GM23338 (cell line): ENCODE data around the gene OR52D1. TPM values are rescaled to one million over a fixed set of nuclear protein-coding genes. Genes with fewer than 3 reads are reported as not detected.

Experiments
- ATAC-seq: fragments of 200-7000 bp; cut with Tn5 transposase; 3 replicates; pipeline ENCODE4 v1.9.1; 2020
- DNase-seq: peaks from one replicate; pipeline ENCODE4 v3.0.0-alpha.2; 2015; ENCODE audit warnings: low spot score
- H2AFZ ChIP-seq: fragments of 200-600 bp; sonication (generic); 2 replicates; pipeline ENCODE4 v1.8.0; 2016; ENCODE audit warnings: antibody characterized with exemption, mild to moderate bottlenecking, moderate library complexity
- H3F3A ChIP-seq: fragments of 200-600 bp; sonication (generic); replicated peaks from 2 replicates; pipeline ENCODE4 v1.8.0; 2017; ENCODE audit warnings: antibody characterized with exemption, mixed run types, low read depth
- H3K27ac ChIP-seq: fragments of 200-600 bp; sonication (generic); 2 replicates; pipeline ENCODE4 v1.6.1; 2016; ENCODE audit warnings: low read depth
- H3K27me3 ChIP-seq: fragments of 200-600 bp; sonication (generic); 2 replicates; pipeline ENCODE4 v1.8.0; 2016; ENCODE audit warnings: mild to moderate bottlenecking, mixed run types, moderate library complexity; ENCODE audit not compliant: insufficient read depth
- H3K36me3 ChIP-seq: fragments of 200-600 bp; sonication (generic); 2 replicates; pipeline ENCODE4 v1.8.0; 2016; ENCODE audit warnings: mild to moderate bottlenecking; ENCODE audit not compliant: insufficient read depth
- H3K4me1 ChIP-seq: fragments of 200-600 bp; sonication (generic); 2 replicates; pipeline ENCODE4 v1.8.0; 2016; ENCODE audit warnings: mild to moderate bottlenecking, moderate library complexity; ENCODE audit not compliant: insufficient read depth
- H3K4me2 ChIP-seq: fragments of 200-600 bp; sonication (generic); 2 replicates; pipeline ENCODE4 v1.7.1; 2017; ENCODE audit warnings: mixed run types
- H3K4me3 ChIP-seq: fragments of 200-600 bp; sonication (generic); 2 replicates; pipeline ENCODE4 v1.6.1; 2016; ENCODE audit warnings: mixed run types
- H3K79me2 ChIP-seq: fragments of 200-600 bp; sonication (generic); replicated peaks from 2 replicates; pipeline ENCODE4 v1.8.0; 2017; ENCODE audit warnings: mild to moderate bottlenecking; ENCODE audit not compliant: insufficient read depth
- H3K9me2 ChIP-seq: fragments of 200-600 bp; sonication (generic); 2 replicates; pipeline ENCODE4 v1.8.0; 2017; ENCODE audit not compliant: insufficient read depth
- H4K20me1 ChIP-seq: fragments of 200-600 bp; sonication (generic); replicated peaks from 2 replicates; pipeline ENCODE4 v1.8.0; 2017; ENCODE audit warnings: mild to moderate bottlenecking; ENCODE audit not compliant: insufficient read depth
- H3K27ac Mint-ChIP-seq: 2 replicates; pipeline ENCODE4 v1.8.0; 2020; ENCODE audit warnings: inconsistent platforms, mild to moderate bottlenecking, moderate library complexity, mixed read lengths
- H3K27me3 Mint-ChIP-seq: 3 replicates; pipeline ENCODE4 v1.8.0; 2022; ENCODE audit warnings: low read depth, mild to moderate bottlenecking, moderate library complexity, mixed read lengths, inconsistent platforms; ENCODE audit not compliant: insufficient read depth, poor library complexity
- H3K36me3 Mint-ChIP-seq: 3 replicates; pipeline ENCODE4 v1.8.0; 2021; ENCODE audit warnings: low read depth, mild to moderate bottlenecking, inconsistent platforms, moderate library complexity, mixed read lengths
- H3K4me1 Mint-ChIP-seq: 3 replicates; pipeline ENCODE4 v1.8.0; 2020; ENCODE audit warnings: mild to moderate bottlenecking, inconsistent platforms, mixed read lengths
- H3K4me3 Mint-ChIP-seq: 3 replicates; pipeline ENCODE4 v1.8.0; 2021; ENCODE audit warnings: moderate library complexity, mild to moderate bottlenecking, inconsistent platforms, mixed read lengths
- H3K9me3 Mint-ChIP-seq: 3 replicates; pipeline ENCODE4 v1.8.0; 2020; ENCODE audit warnings: moderate library complexity, mild to moderate bottlenecking, inconsistent platforms, mixed read lengths
- CREB1 ChIP-seq: fragments of 250-450 bp; sonication (Bioruptor Pico); IDR thresholded peaks from 2 replicates; pipeline ENCODE4 v1.5.0; 2020; ENCODE audit warnings: low read depth, mild to moderate bottlenecking, moderate library complexity
- CTCF ChIP-seq, 2 experiments: fragments of 200-600 bp in 1 of 2; sonication (generic) in 1 of 2; conservative IDR thresholded peaks; 2 replicates each; pipeline versions ENCODE4 v1.5.1 to v1.6.1; 2016 to 2017; ENCODE audit warnings: antibody characterized with exemption in 2 of 2, low read depth in 2 of 2, mild to moderate bottlenecking in 2 of 2, moderate library complexity in 1 of 2
- EZH2 ChIP-seq: fragments of 200-600 bp; sonication (generic); IDR thresholded peaks from one replicate; pipeline ENCODE4 v1.8.0; 2017; ENCODE audit warnings: antibody characterized with exemption, mild to moderate bottlenecking, low read depth; ENCODE audit not compliant: unreplicated experiment
- EZH2phosphoT487 ChIP-seq: fragments of 200-600 bp; sonication (generic); IDR thresholded peaks from one replicate; pipeline ENCODE4 v1.8.1; 2018; ENCODE audit warnings: antibody characterized with exemption; ENCODE audit not compliant: unreplicated experiment
- JUNB ChIP-seq: IDR thresholded peaks from one replicate; pipeline ENCODE4 v1.6.1; 2016; ENCODE audit warnings: antibody characterized with exemption; ENCODE audit not compliant: unreplicated experiment
- NANOG ChIP-seq: IDR thresholded peaks from 2 replicates; pipeline ENCODE4 v1.6.1; 2016; ENCODE audit warnings: antibody characterized with exemption, borderline replicate concordance
- POLR2AphosphoS5 ChIP-seq: IDR thresholded peaks from 2 replicates; pipeline ENCODE4 v1.6.1; 2016; ENCODE audit warnings: antibody characterized with exemption, low read depth
- STAT1 ChIP-seq: IDR thresholded peaks from one replicate; pipeline ENCODE4 v1.6.1; 2016; ENCODE audit warnings: antibody characterized with exemption; ENCODE audit not compliant: unreplicated experiment
- ZNF114 ChIP-seq: fragments of 250-450 bp; sonication (Bioruptor Pico); IDR thresholded peaks from 2 replicates; pipeline ENCODE4 v1.5.0; 2020; ENCODE audit warnings: mild to moderate bottlenecking, moderate library complexity
- ZNF331 ChIP-seq: fragments of 250-450 bp; sonication (Bioruptor Pico); IDR thresholded peaks from 2 replicates; pipeline ENCODE4 v1.5.0; 2020; ENCODE audit warnings: low read depth, mild to moderate bottlenecking, moderate library complexity
- ZNF462 ChIP-seq: fragments of 250-450 bp; sonication (Bioruptor Pico); IDR thresholded peaks from 2 replicates; pipeline ENCODE4 v1.5.0; 2020; ENCODE audit warnings: mild to moderate bottlenecking, moderate library complexity
- polyA plus RNA-seq: library from polyadenylated mRNA; unstranded; fragments of >200 nt; fragmentation: Nextera tagmentation; extraction: Ambion mirVana; gene quantifications from 2 replicates; pipeline ENCODE4 v1.2.1, GENCODE V29; 2016
- total RNA-seq: library from RNA; depleted of rRNA; stranded (reverse); fragments of >200 nt; shearing (Covaris generic); gene quantifications from 2 replicates; pipeline ENCODE4 v1.2.3, GENCODE V29; 2014
- TF ChIP-seq, protein P1 (sequence below): IDR thresholded peaks from 2 replicates; pipeline ENCODE4 v1.6.1; 2016; ENCODE audit warnings: antibody characterized with exemption
- TF ChIP-seq, protein P2 (sequence below): IDR thresholded peaks from one replicate; pipeline ENCODE4 v1.6.1; 2018; ENCODE audit warnings: antibody characterized with exemption; ENCODE audit not compliant: unreplicated experiment

OR52D1 gene
- total and polyA plus RNA-seq, 2 experiments from 2014 or later: not detected

DNA sequence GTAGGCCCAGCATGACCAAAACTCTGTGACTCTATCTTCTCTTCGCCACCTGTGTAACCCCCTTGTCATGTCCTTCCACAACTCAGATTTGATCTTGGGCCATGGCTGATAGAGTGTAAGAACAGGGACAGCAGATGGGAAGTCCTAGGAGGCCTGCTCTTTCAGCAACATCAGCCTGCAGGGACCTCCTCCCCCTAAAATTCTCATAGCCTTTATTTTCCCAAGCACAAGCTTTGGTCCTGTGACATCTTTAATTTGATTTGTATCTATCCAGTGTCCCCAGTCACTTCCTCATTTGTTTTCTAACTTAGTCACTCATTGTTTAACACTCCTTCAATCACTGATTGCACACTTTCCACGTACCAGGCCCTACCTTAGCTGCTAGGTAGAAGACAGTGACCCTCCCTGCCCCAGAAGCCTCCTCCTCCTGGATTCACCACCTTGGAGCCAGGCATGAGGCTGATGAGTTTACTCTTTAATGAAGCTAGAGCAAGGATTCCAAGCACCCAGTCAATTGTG, 16.0 kb downstream of the OR52D1 start:
- Mint-ChIP-seq H3K27ac (no peak overlapping the region; the same call in 1 of the 2 replicates), H3K4me1 (no peaks in the 10 kb centered on the region), H3K36me3 (no peaks in the 10 kb centered on the region), H3K4me3 (no peak overlapping the region), H3K9me3 (no peaks in the 10 kb centered on the region), H3K27me3 (peaks cover 6% of the 10 kb centered on the region)
- Histone ChIP-seq H3K9me2 (no peaks in the 10 kb centered on the region; the same call in 1 of the 2 replicates), H3K4me3 (no peak overlapping the region), H3K79me2 (no peaks in the 10 kb centered on the region), H3K4me2 (no peak overlapping the region), H3K36me3 (no peaks in the 10 kb centered on the region), H4K20me1 (no peaks in the 10 kb centered on the region), H3K27ac (no peak overlapping the region), H3K4me1 (no peaks in the 10 kb centered on the region), H2AFZ (no peak overlapping the region), H3F3A (no peaks in the 10 kb centered on the region), H3K27me3 (no peaks in the 10 kb centered on the region)
- no peak for TF ChIP-seq POLR2AphosphoS5
- TF ChIP-seq NANOG: no peak
- TF ChIP-seq, protein P1, sequence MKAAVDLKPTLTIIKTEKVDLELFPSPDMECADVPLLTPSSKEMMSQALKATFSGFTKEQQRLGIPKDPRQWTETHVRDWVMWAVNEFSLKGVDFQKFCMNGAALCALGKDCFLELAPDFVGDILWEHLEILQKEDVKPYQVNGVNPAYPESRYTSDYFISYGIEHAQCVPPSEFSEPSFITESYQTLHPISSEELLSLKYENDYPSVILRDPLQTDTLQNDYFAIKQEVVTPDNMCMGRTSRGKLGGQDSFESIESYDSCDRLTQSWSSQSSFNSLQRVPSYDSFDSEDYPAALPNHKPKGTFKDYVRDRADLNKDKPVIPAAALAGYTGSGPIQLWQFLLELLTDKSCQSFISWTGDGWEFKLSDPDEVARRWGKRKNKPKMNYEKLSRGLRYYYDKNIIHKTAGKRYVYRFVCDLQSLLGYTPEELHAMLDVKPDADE: no peak
- no peak for TF ChIP-seq ZNF114 (CRISPR knock-in tag)
- TF ChIP-seq STAT1: no peak
- no peak for TF ChIP-seq EZH2phosphoT487
- TF ChIP-seq, protein P2, sequence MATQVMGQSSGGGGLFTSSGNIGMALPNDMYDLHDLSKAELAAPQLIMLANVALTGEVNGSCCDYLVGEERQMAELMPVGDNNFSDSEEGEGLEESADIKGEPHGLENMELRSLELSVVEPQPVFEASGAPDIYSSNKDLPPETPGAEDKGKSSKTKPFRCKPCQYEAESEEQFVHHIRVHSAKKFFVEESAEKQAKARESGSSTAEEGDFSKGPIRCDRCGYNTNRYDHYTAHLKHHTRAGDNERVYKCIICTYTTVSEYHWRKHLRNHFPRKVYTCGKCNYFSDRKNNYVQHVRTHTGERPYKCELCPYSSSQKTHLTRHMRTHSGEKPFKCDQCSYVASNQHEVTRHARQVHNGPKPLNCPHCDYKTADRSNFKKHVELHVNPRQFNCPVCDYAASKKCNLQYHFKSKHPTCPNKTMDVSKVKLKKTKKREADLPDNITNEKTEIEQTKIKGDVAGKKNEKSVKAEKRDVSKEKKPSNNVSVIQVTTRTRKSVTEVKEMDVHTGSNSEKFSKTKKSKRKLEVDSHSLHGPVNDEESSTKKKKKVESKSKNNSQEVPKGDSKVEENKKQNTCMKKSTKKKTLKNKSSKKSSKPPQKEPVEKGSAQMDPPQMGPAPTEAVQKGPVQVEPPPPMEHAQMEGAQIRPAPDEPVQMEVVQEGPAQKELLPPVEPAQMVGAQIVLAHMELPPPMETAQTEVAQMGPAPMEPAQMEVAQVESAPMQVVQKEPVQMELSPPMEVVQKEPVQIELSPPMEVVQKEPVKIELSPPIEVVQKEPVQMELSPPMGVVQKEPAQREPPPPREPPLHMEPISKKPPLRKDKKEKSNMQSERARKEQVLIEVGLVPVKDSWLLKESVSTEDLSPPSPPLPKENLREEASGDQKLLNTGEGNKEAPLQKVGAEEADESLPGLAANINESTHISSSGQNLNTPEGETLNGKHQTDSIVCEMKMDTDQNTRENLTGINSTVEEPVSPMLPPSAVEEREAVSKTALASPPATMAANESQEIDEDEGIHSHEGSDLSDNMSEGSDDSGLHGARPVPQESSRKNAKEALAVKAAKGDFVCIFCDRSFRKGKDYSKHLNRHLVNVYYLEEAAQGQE: no peak
- no peak for TF ChIP-seq CTCF (conservative IDR thresholded peaks at IDR 0.05; ENCODE audit: low read depth in 2 of 2)
- TF ChIP-seq ZNF331 (CRISPR knock-in tag): no peak
- no peak for TF ChIP-seq EZH2
- TF ChIP-seq JUNB: no peak
- no peak for TF ChIP-seq ZNF462 (CRISPR knock-in tag)
- TF ChIP-seq CREB1 (CRISPR knock-in tag): no peak
- DNase-seq (no peak), ATAC-seq (no peak)
